IMR-90 (cell line): ENCODE results near the gene BTD. TPM values are rescaled to one million over a fixed set of nuclear protein-coding genes. Genes with fewer than 3 reads are reported as not detected.
A peak's percentile ranks its signal among the peaks of the same experiment; 100 is the strongest.

ENCODE experiments used
- ATAC-seq: fragments of 200-7000 bp; cut with Tn5 transposase; 2 replicates; pipeline ENCODE4 v1.9.1; 2020; ENCODE audit warnings: low read depth, mild to moderate bottlenecking, moderate library complexity
- Bru-seq: library from RNA; stranded (reverse); fragments of 400-500 nt; gene quantifications from one replicate; lab custom pipeline; 2021; lab: Mats Ljungman, UMichigan
- BruChase-seq, 2 experiments: library from RNA; stranded (reverse); fragments of 400-500 nt; gene quantifications; one replicate each; lab custom pipeline; 2021; lab: Mats Ljungman, UMichigan
- BruUV-seq: library from RNA; stranded (reverse); fragments of 400-500 nt; replicated peaks from 2 replicates; lab custom pipeline; 2021; lab: Mats Ljungman, UMichigan
- CTCF ChIA-PET: fragments of 300-600 bp; formaldehyde crosslinking; extraction: SDS; loops from one replicate; lab custom pipeline; 2021; ENCODE audit warnings: antibody characterized with exemption; lab: Yijun Ruan, JAX
- POLR2A ChIA-PET: fragments of 300-600 bp; sonication (Branson Sonifier 250); formaldehyde crosslinking; loops from one replicate; lab custom pipeline; 2022; ENCODE audit warnings: antibody characterized with exemption; ENCODE audit not compliant: unreplicated experiment; lab: Charles Lee
- DNase-seq: peaks from one replicate; pipeline ENCODE4 v3.0.0; 2013
- H2AFZ ChIP-seq: replicated peaks from 2 replicates; pipeline ENCODE3; 2013; ENCODE audit warnings: low read length, mild to moderate bottlenecking; ENCODE audit not compliant: poor library complexity
- H2AK5ac ChIP-seq: 2 replicates; pipeline ENCODE4 v1.6.1; 2013; ENCODE audit warnings: low read depth, low read length, inconsistent platforms
- H2AK9ac ChIP-seq: replicated peaks from 2 replicates; pipeline ENCODE3; 2013; ENCODE audit warnings: mild to moderate bottlenecking, low read depth, low read length, moderate library complexity; ENCODE audit not compliant: poor library complexity
- H2BK120ac ChIP-seq: 2 replicates; pipeline ENCODE4 v1.6.1; 2013; ENCODE audit warnings: low read depth, low read length, inconsistent platforms
- H2BK15ac ChIP-seq: 3 replicates; pipeline ENCODE4 v1.6.1; 2013; ENCODE audit warnings: low read depth, low read length, inconsistent platforms
- H2BK20ac ChIP-seq: 2 replicates; pipeline ENCODE4 v1.6.1; 2013; ENCODE audit warnings: low read depth, mild to moderate bottlenecking, inconsistent platforms, low read length, moderate library complexity
- H2BK5ac ChIP-seq: 2 replicates; pipeline ENCODE4 v1.6.1; 2013; ENCODE audit warnings: mild to moderate bottlenecking, low read depth, low read length, inconsistent platforms; ENCODE audit not compliant: poor library complexity, severe bottlenecking
- H3K14ac ChIP-seq: replicated peaks from 2 replicates; pipeline ENCODE4 v1.6.1; 2013; ENCODE audit warnings: low read depth, low read length, inconsistent platforms
- H3K18ac ChIP-seq: 2 replicates; pipeline ENCODE4 v1.6.1; 2013; ENCODE audit warnings: low read depth, low read length, control low read depth
- H3K23ac ChIP-seq: 2 replicates; pipeline ENCODE4 v1.6.1; 2013; ENCODE audit warnings: low read depth, low read length, inconsistent platforms
- H3K27ac ChIP-seq: 2 replicates; pipeline ENCODE4 v1.5.1; 2013; ENCODE audit warnings: mild to moderate bottlenecking, control low read depth, low read length; ENCODE audit not compliant: insufficient read depth
- H3K27me3 ChIP-seq: 2 replicates; pipeline ENCODE4 v1.6.1; 2013; ENCODE audit warnings: low read length; ENCODE audit not compliant: control insufficient read depth, insufficient read depth
- H3K36me3 ChIP-seq: 2 replicates; pipeline ENCODE4 v1.6.1; 2013; ENCODE audit warnings: low read length, mixed read lengths; ENCODE audit not compliant: control insufficient read depth, insufficient read depth
- H3K4ac ChIP-seq: 2 replicates; pipeline ENCODE4 v1.6.1; 2013; ENCODE audit warnings: low read depth, low read length, inconsistent platforms
- H3K4me1 ChIP-seq: 2 replicates; pipeline ENCODE4 v1.6.1; 2013; ENCODE audit warnings: low read length, mixed read lengths; ENCODE audit not compliant: control insufficient read depth, insufficient read depth
- H3K4me2 ChIP-seq: 2 replicates; pipeline ENCODE4 v1.6.1; 2013; ENCODE audit warnings: low read depth, mild to moderate bottlenecking, control low read depth, low read length, moderate library complexity
- H3K4me3 ChIP-seq: 2 replicates; pipeline ENCODE4 v1.5.1; 2013; ENCODE audit warnings: low read depth, mild to moderate bottlenecking, control low read depth, low read length, moderate library complexity; ENCODE audit not compliant: insufficient read depth
- H3K56ac ChIP-seq: 2 replicates; pipeline ENCODE4 v1.6.1; 2013; ENCODE audit warnings: low read length, inconsistent platforms; ENCODE audit not compliant: insufficient read depth; ENCODE audit errors: extremely low read depth
- H3K79me1 ChIP-seq, 2 experiments: 2 replicates each; pipeline ENCODE4 v1.6.1; 2013; ENCODE audit warnings: low read length in 2 of 2, inconsistent platforms in 1 of 2, low read depth in 1 of 2
- H3K9ac ChIP-seq: 2 replicates; pipeline ENCODE4 v1.6.1; 2013; ENCODE audit warnings: low read depth, low read length, control low read depth
- H3K9me1 ChIP-seq: 2 replicates; pipeline ENCODE4 v1.6.1; 2013; ENCODE audit warnings: low read length, inconsistent platforms; ENCODE audit not compliant: insufficient read depth
- H3K9me3 ChIP-seq: 2 replicates; pipeline ENCODE4 v1.6.1; 2013; ENCODE audit warnings: low read length; ENCODE audit not compliant: control insufficient read depth, insufficient read depth
- H4K20me1 ChIP-seq: 2 replicates; pipeline ENCODE4 v1.6.1; 2013; ENCODE audit warnings: low read length, inconsistent platforms; ENCODE audit not compliant: insufficient read depth
- H4K5ac ChIP-seq: 2 replicates; pipeline ENCODE4 v1.6.1; 2013; ENCODE audit warnings: mild to moderate bottlenecking, low read depth, low read length, control low read depth
- H4K8ac ChIP-seq, 2 experiments: 2 replicates each; pipeline ENCODE4 v1.6.1; 2013; ENCODE audit warnings: low read depth in 2 of 2, low read length in 2 of 2, control low read depth in 1 of 2, inconsistent platforms in 1 of 2
- H4K91ac ChIP-seq: 2 replicates; pipeline ENCODE4 v1.6.1; 2013; ENCODE audit warnings: low read depth, low read length, inconsistent platforms; ENCODE audit not compliant: insufficient read depth
- CHD1 ChIP-seq: IDR thresholded peaks from 2 replicates; pipeline ENCODE4 v1.6.1; 2012; ENCODE audit warnings: low read depth, low read length, improper control_type of control experiment
- CTCF ChIP-seq: conservative IDR thresholded peaks from 2 replicates; pipeline ENCODE4 v1.5.1; 2012; ENCODE audit warnings: mild to moderate bottlenecking, low read depth, low read length, improper control_type of control experiment
- ELK1 ChIP-seq: fragments of 150-350 bp; IDR thresholded peaks from 2 replicates; pipeline ENCODE4 v1.6.1; 2016; ENCODE audit warnings: low read depth, mild to moderate bottlenecking, low read length, moderate library complexity, borderline replicate concordance
- FOS ChIP-seq: fragments of 150-350 bp; IDR thresholded peaks from 2 replicates; pipeline ENCODE4 v1.6.1; 2016; ENCODE audit warnings: low read depth, low read length
- MAFK ChIP-seq: IDR thresholded peaks from 2 replicates; pipeline ENCODE4 v1.6.1; 2012; ENCODE audit warnings: low read depth, low read length, improper control_type of control experiment
- MXI1 ChIP-seq: IDR thresholded peaks from 2 replicates; pipeline ENCODE4 v1.6.1; 2012; ENCODE audit warnings: low read depth, mild to moderate bottlenecking, low read length, moderate library complexity, borderline replicate concordance
- POLR2A ChIP-seq: IDR thresholded peaks from 2 replicates; pipeline ENCODE4 v1.6.1; 2012; ENCODE audit warnings: mild to moderate bottlenecking, low read depth, low read length
- RAD21 ChIP-seq: IDR thresholded peaks from 2 replicates; pipeline ENCODE4 v1.6.1; 2012; ENCODE audit warnings: low read length, improper control_type of control experiment
- WGBS, 2 experiments: methylation state at CpG; one replicate each; pipeline versions ENCODE4 v1.1.5 to v1.1.7; 2013; ENCODE audit warnings: missing lambda C conversion rate in 2 of 2; ENCODE audit not compliant: insufficient read length in 1 of 2; ENCODE audit errors: extremely low coverage in 2 of 2; 5-methylcytosine and 5-hydroxymethylcytosine counted together
- dilution Hi-C: fragments of 300-500 bp; cut with HindIII; formaldehyde crosslinking; loops from one replicate; pipeline ENCODE4 v1.14.3; 2018; ENCODE audit warnings: low sequenced_read_pairs; ENCODE audit not compliant: unreplicated experiment
- in situ Hi-C: fragments of 300-500 bp; cut with MboI; formaldehyde crosslinking; loops from 3 replicates; pipeline ENCODE4 v1.14.3; 2019; ENCODE audit warnings: low sequenced_read_pairs, inconsistent platforms, mixed read lengths
- intact Hi-C: fragments of 100-400 bp; cut with micrococcal nuclease; formaldehyde crosslinking; loops from 2 replicates; pipeline ENCODE4 v1.10.0; 2022
- long read RNA-seq: library from polyadenylated mRNA; unstranded; transcript quantifications from one replicate; pipeline ENCODE4 v2.0.0, GENCODE V29; 2021; ENCODE audit not compliant: unreplicated experiment
- polyA plus RNA-seq, 3 experiments: library from polyadenylated mRNA; depleted of rRNA; stranded (reverse); fragments of >200 nt; gene quantifications; 2 replicates each; pipeline ENCODE4 v1.2.3, GENCODE V29; 2012; ENCODE audit warnings: low replicate concordance in 1 of 3
- total RNA-seq: library from RNA; depleted of rRNA; stranded (reverse); fragments of >200 nt; gene quantifications from 2 replicates; pipeline ENCODE4 v1.2.3, GENCODE V29; 2012; rRNA removed

The BTD gene
- total RNA-seq (14.2 and 21.1 TPM in 2 replicates), polyA plus RNA-seq (2012; rRNA removed) (12.0 and 14.8 TPM in 2 replicates), Bru-seq, nascent RNA (percentile 60 among the genes with signal in this experiment), BruChase-seq, experiment 1, labeled RNA remaining after a 6-hour chase (percentile 66 among the genes with signal in this experiment), BruChase-seq, experiment 2, labeled RNA remaining after a 2-hour chase (percentile 60 among the genes with signal in this experiment)
- 9.0 and 13.6 TPM in 2 replicates for polyA plus RNA-seq (2012; cell fraction: cytosol; rRNA removed)
- 7.5 and 11.5 TPM in 2 replicates for polyA plus RNA-seq (2012; cell fraction: nucleus; rRNA removed; ENCODE audit: low replicate concordance)
- long read RNA-seq, full-length matches to known transcripts, result 12 of 22 reads
- long read RNA-seq, partial matches to known transcripts, result 8 of 22 reads
- long read RNA-seq, other reads (novel, unspliced or antisense), result 2 of 22 reads

GRCh38 chr3:15601399-15602145, at the start of gene BTD, which contains the start of gene HACL1:
BTD (plus strand) TSS chr3:15601745; CDS start chr3:15635440, 33,695 bp downstream.
HACL1 (minus strand) TSS chr3:15601569; CDS start chr3:15601463, 106 bp downstream.
- Histone ChIP-seq H3K4me2 (peak within 1 kb of the TSS; percentile 95), H3K27me3 (no peaks in the 10 kb centered on the region), H3K4me3 (peak within 1 kb of the TSS; percentile 66), H3K79me1 (peaks cover 19 to 33% of the 10 kb centered on the region in 2 experiments), H3K4ac (peak within 1 kb of the TSS; percentile 86), H4K20me1 (no peaks in the 10 kb centered on the region), H3K23ac (peak within 1 kb of the TSS; percentile 94), H4K5ac (peak within 1 kb of the TSS; percentile 60), H3K9ac (peak within 1 kb of the TSS; percentile 87), H2AK5ac (peak within 1 kb of the TSS; percentile 13; the same call in 1 of the 2 replicates), H2BK15ac (peak within 1 kb of the TSS; percentile 46; the same call in 1 of the 3 replicates), H3K4me1 (peaks cover 2% of the 10 kb centered on the region; the same call in 1 of the 2 replicates), H2BK120ac (peak within 1 kb of the TSS; percentile 61), H3K9me1 (peaks cover 6% of the 10 kb centered on the region), H2BK5ac (peak within 1 kb of the TSS; percentile 79), H2AK9ac (peak within 1 kb of the TSS; percentile 89), H3K56ac (peak within 1 kb of the TSS; percentile 85), H3K27ac (peak within 1 kb of the TSS; percentile 56), H2AFZ (peak within 1 kb of the TSS; percentile 98), H4K91ac (peak within 1 kb of the TSS; percentile 70), H3K36me3 (peaks cover 2% of the 10 kb centered on the region; the same call in 1 of the 2 replicates), H3K9me3 (no peaks in the 10 kb centered on the region), H3K14ac (peak within 1 kb of the TSS; percentile 84), H3K18ac (peak within 1 kb of the TSS; percentile 28), H2BK20ac (no peak within 1 kb of the TSS), H4K8ac (peak within 1 kb of the TSS; percentile 36 to 93)
- WGBS, 2 experiments, result 0% methylated on average over 35 of the region's 61 CpGs; no CpG with 5 or more reads in 1 of the 2 experiments
- no TSS peak for BruUV-seq
- dilution Hi-C loops, result no loop called here
- peak; percentile 99 for DNase-seq
- in situ Hi-C loops, result no loop called here
- POLR2A ChIA-PET, result no interaction called here
- intact Hi-C loops, result loop anchor here (1.0 kb wide), 1 partner anchor 45 kb away; no protein-coding TSS in a partner anchor
- CTCF ChIA-PET, result no interaction called here
- peak; percentile 97 for ATAC-seq
- peak; percentile 27; the same call in 1 of the 2 replicates for TF ChIP-seq FOS
- peak; percentile 52 for TF ChIP-seq MAFK
- no peak for TF ChIP-seq RAD21
- peak; percentile 29; the same call in 1 of the 2 replicates for TF ChIP-seq CTCF
- TF ChIP-seq MXI1, result peak; percentile 82
- TF ChIP-seq POLR2A, result peak; percentile 68
- no peak for TF ChIP-seq ELK1
- 0 out of 2 replicates have a peak, but pooled peaks have one; percentile 22 for TF ChIP-seq CHD1
